NCI-H446 (cell line): ENCODE measurements around the gene PRTG.
"Not testable (repeated sequence)": the region's sequence is repeated elsewhere in the genome, so short reads cannot be mapped to it uniquely, and the experiment has no call there.

ENCODE experiments used
- DNase-seq, 2 experiments: peaks; one replicate each; lab custom pipeline; 2025; lab: John Stamatoyannopoulos, UW

Gene PRTG

GRCh38 chr15:55742498-55742926, 440 bp downstream of the PRTG start:
- DNase-seq, result peak in 1 of 2 experiments; percentile 36

GRCh38 chr15:55741833-55742497, 987 bp downstream of the PRTG start:
- no peak for DNase-seq

- no peak for DNase-seq
Measured at GRCh38 chr15:55740981-55741832, 1.7 kb downstream of the PRTG start.

- DNase-seq, result no peak
Measured at GRCh38 chr15:55740359-55740878, 2.5 kb downstream of the PRTG start.

GRCh38 chr15:55739641-55740040, 3.3 kb downstream of the PRTG start:
- DNase-seq, result no peak

GRCh38 chr15:55738715-55739114, 4.2 kb downstream of the PRTG start:
- DNase-seq, result no peak

- no peak for DNase-seq
Measured at GRCh38 chr15:55737373-55737772, 5.6 kb downstream of the PRTG start.

- no peak for DNase-seq
Measured at GRCh38 chr15:55736756-55737155, 6.2 kb downstream of the PRTG start.

- DNase-seq, result no peak
Measured at GRCh38 chr15:55734641-55735040, 8.3 kb downstream of the PRTG start.

- not testable (repeated sequence) for DNase-seq
Measured at GRCh38 chr15:55733461-55733860, 9.5 kb downstream of the PRTG start.

- DNase-seq, result no peak
Measured at GRCh38 chr15:55721554-55722185, 21.3 kb downstream of the PRTG start.

- DNase-seq, result no peak
Measured at GRCh38 chr15:55715355-55716076, 27.4 kb downstream of the PRTG start.

GRCh38 chr15:55714064-55714463, 28.9 kb downstream of the PRTG start:
- DNase-seq, result no peak

GRCh38 chr15:55712363-55712762, 30.6 kb downstream of the PRTG start:
- no peak for DNase-seq

- DNase-seq, result no peak
Measured at GRCh38 chr15:55710286-55710685, 32.7 kb downstream of the PRTG start.

GRCh38 chr15:55709458-55709857, 33.5 kb downstream of the PRTG start:
- no peak for DNase-seq

GRCh38 chr15:55708720-55709119, 34.2 kb downstream of the PRTG start:
- DNase-seq, result no peak

- DNase-seq, result no peak
Measured at GRCh38 chr15:55707951-55708350, 35.0 kb downstream of the PRTG start.

GRCh38 chr15:55707518-55707917, 35.4 kb downstream of the PRTG start:
- DNase-seq, result no peak

GRCh38 chr15:55703873-55704301, 39.1 kb downstream of the PRTG start:
- no peak for DNase-seq

GRCh38 chr15:55700876-55701275, 42.1 kb downstream of the PRTG start:
- DNase-seq, result no peak

- DNase-seq, result no peak
Measured at GRCh38 chr15:55698653-55699052, 44.3 kb downstream of the PRTG start.
